Uterus (tissue), 2 donors: ENCODE measurements around the gene CDC42EP2.

Source experiments
- POLR2A ChIP-seq, 2 donors: fragments of 450-650 bp; IDR thresholded peaks; one replicate each; pipeline ENCODE4 v1.6.1; 2016; ENCODE audit warnings: antibody characterized with exemption in 2 of 2, mild to moderate bottlenecking in 1 of 2, moderate library complexity in 1 of 2
- TF ChIP-seq, protein P1 (sequence below), 4 experiments: fragments of 200-600 bp in 2 of 4; fragments of 450-650 bp in 2 of 4; sonication (generic) in 2 of 4; IDR thresholded peaks; one replicate each; pipeline ENCODE4 v1.5.1; 2016 to 2019; ENCODE audit warnings: antibody characterized with exemption in 4 of 4, mild to moderate bottlenecking in 2 of 4, moderate library complexity in 1 of 4

DNA sequence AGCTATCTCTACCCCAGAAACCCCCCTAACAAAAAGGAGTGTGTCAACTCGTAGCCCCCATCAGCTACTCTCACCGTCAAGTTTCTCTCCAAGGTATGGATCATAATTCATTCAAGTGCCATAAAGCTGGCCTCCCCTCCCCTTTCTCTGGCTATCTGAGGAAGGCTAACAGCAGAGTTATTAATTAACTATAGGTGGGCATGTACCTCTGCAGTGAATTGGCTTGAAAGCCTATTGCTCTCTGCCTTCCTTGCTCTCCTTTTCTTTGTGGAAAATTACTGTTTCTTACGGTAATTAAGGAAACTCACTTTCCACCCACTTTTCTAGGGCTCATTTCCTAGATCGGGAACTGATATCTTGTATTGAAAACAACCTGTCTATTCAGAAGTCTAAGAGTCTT is 38.8 kb upstream of the CDC42EP2 start:
- TF ChIP-seq, protein P1, sequence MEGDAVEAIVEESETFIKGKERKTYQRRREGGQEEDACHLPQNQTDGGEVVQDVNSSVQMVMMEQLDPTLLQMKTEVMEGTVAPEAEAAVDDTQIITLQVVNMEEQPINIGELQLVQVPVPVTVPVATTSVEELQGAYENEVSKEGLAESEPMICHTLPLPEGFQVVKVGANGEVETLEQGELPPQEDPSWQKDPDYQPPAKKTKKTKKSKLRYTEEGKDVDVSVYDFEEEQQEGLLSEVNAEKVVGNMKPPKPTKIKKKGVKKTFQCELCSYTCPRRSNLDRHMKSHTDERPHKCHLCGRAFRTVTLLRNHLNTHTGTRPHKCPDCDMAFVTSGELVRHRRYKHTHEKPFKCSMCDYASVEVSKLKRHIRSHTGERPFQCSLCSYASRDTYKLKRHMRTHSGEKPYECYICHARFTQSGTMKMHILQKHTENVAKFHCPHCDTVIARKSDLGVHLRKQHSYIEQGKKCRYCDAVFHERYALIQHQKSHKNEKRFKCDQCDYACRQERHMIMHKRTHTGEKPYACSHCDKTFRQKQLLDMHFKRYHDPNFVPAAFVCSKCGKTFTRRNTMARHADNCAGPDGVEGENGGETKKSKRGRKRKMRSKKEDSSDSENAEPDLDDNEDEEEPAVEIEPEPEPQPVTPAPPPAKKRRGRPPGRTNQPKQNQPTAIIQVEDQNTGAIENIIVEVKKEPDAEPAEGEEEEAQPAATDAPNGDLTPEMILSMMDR (IDR thresholded peaks at IDR 0.05), result no peak
- TF ChIP-seq POLR2A (IDR thresholded peaks at IDR 0.05), result no peak
